GM12892 (cell line): ENCODE data around the gene LTF.

Experiments used
- DNase-seq: peaks from one replicate; pipeline ENCODE4 v3.0.0; 2011; ENCODE audit not compliant: insufficient read length
- FAIRE-seq: peaks from 2 replicates; lab custom pipeline; 2011; peaks lifted over from hg19 to GRCh38; lab: Jason Lieb, UNC
- POLR2A ChIP-seq: IDR thresholded peaks from 2 replicates; pipeline ENCODE4 v1.6.1; 2011; ENCODE audit warnings: low read depth, low read length, control low read depth
- POLR2AphosphoS5 ChIP-seq: IDR thresholded peaks from 2 replicates; pipeline ENCODE4 v1.6.1; 2011; ENCODE audit warnings: low read depth, low read length, control low read depth
- TAF1 ChIP-seq: IDR thresholded peaks from 2 replicates; pipeline ENCODE4 v1.6.1; 2011; ENCODE audit warnings: low read depth, mild to moderate bottlenecking, control low read depth, low read length, borderline replicate concordance

Gene LTF

GRCh38 chr3:46416125-46416810 lies 48.4 kb downstream of the LTF start:
- FAIRE-seq (no peak), DNase-seq (no peak)
- TF ChIP-seq TAF1: no peak
- no peak for TF ChIP-seq POLR2A
- TF ChIP-seq POLR2AphosphoS5: no peak

- DNase-seq: no peak
- TF ChIP-seq POLR2A: no peak
- TF ChIP-seq TAF1: no peak
- no peak for TF ChIP-seq POLR2AphosphoS5
- no peak for FAIRE-seq
These were observed 50.0 kb downstream of the LTF start for GRCh38 chr3:46414739-46415138.

GRCh38 chr3:46413951-46414350 lies 50.8 kb downstream of the LTF start:
- TF ChIP-seq TAF1: no peak
- no peak for TF ChIP-seq POLR2AphosphoS5
- TF ChIP-seq POLR2A: no peak
- DNase-seq (no peak), FAIRE-seq (no peak)

GRCh38 chr3:46412786-46413298 lies 51.9 kb downstream of the LTF start:
- DNase-seq (no peak), FAIRE-seq (no peak)
- TF ChIP-seq TAF1 (no peak), POLR2AphosphoS5 (no peak), POLR2A (no peak)

GRCh38 chr3:46411271-46411670 lies 53.4 kb downstream of the LTF start:
- no peak for FAIRE-seq
- TF ChIP-seq POLR2A: no peak
- TF ChIP-seq TAF1: no peak
- TF ChIP-seq POLR2AphosphoS5: no peak
- DNase-seq: no peak

GRCh38 chr3:46410669-46411068 lies 54.0 kb downstream of the LTF start:
- no peak for TF ChIP-seq TAF1
- TF ChIP-seq POLR2A: no peak
- no peak for TF ChIP-seq POLR2AphosphoS5
- DNase-seq (no peak), FAIRE-seq (no peak)

- no peak for FAIRE-seq
- no peak for DNase-seq
- TF ChIP-seq POLR2AphosphoS5 (no peak), POLR2A (no peak), TAF1 (no peak)
These were observed 54.8 kb downstream of the LTF start for GRCh38 chr3:46409739-46410489.

GRCh38 chr3:46408853-46409252 lies 55.9 kb downstream of the LTF start:
- DNase-seq (no peak), FAIRE-seq (no peak)
- TF ChIP-seq TAF1: no peak
- TF ChIP-seq POLR2A: no peak
- no peak for TF ChIP-seq POLR2AphosphoS5

- no peak for FAIRE-seq
- no peak for DNase-seq
- no peak for TF ChIP-seq POLR2AphosphoS5
- no peak for TF ChIP-seq TAF1
- no peak for TF ChIP-seq POLR2A
These were observed 56.7 kb downstream of the LTF start for GRCh38 chr3:46407970-46408369.

GRCh38 chr3:46406788-46407611 lies 57.7 kb downstream of the LTF start, which contains the start of the genes CCR5AS and CCRL2:
CCR5AS (minus strand) TSS chr3:46407066.
CCRL2 (plus strand) TSS chr3:46407259; CDS start chr3:46408080, 821 bp downstream.
- FAIRE-seq (peak; percentile 85), DNase-seq (peak; percentile 36)
- TF ChIP-seq POLR2AphosphoS5 (no peak), POLR2A (peak; percentile 38; the same call in 1 of the 2 replicates), TAF1 (0 out of 2 replicates have a peak, but pooled peaks have one; percentile 7)

- TF ChIP-seq POLR2A: no peak
- TF ChIP-seq TAF1: no peak
- TF ChIP-seq POLR2AphosphoS5: no peak
- FAIRE-seq (no peak), DNase-seq (no peak)
These were observed 58.3 kb downstream of the LTF start for GRCh38 chr3:46406443-46406787.
